Measurements from ENCODE around the gene GRPEL2.

GRPEL2 gene

GRCh38 chr5:149360272-149360671 is 15.0 kb downstream of the GRPEL2 start:
- TF ChIP-seq, protein P1, sequence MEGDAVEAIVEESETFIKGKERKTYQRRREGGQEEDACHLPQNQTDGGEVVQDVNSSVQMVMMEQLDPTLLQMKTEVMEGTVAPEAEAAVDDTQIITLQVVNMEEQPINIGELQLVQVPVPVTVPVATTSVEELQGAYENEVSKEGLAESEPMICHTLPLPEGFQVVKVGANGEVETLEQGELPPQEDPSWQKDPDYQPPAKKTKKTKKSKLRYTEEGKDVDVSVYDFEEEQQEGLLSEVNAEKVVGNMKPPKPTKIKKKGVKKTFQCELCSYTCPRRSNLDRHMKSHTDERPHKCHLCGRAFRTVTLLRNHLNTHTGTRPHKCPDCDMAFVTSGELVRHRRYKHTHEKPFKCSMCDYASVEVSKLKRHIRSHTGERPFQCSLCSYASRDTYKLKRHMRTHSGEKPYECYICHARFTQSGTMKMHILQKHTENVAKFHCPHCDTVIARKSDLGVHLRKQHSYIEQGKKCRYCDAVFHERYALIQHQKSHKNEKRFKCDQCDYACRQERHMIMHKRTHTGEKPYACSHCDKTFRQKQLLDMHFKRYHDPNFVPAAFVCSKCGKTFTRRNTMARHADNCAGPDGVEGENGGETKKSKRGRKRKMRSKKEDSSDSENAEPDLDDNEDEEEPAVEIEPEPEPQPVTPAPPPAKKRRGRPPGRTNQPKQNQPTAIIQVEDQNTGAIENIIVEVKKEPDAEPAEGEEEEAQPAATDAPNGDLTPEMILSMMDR (IDR thresholded peaks at IDR 0.05; ENCODE audit: borderline replicate concordance, insufficient read depth, low read depth, low read length), result no peak
- H3K4me3 ChIP-seq (ENCODE audit: low read depth, low read length), result no peak overlapping the region

DNA sequence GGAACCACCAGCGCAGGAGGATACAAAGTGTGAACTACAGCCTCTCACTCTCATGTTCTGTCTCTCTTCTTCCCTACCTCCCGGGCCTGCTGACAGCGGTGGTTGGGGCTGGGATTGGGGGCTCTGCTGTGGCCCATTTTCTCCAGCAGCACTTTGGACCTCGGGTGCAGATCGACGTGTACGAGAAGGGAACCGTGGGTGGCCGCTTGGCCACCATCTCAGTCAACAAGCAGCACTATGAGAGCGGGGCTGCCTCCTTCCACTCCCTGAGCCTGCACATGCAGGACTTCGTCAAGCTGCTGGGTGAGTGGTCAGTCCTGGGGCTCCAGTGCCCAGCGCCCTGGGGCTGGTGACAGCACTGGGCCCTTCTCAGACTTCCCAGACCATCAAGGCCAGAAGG is 17.2 kb downstream of the GRPEL2 start:
- TF ChIP-seq, protein P1 (IDR thresholded peaks at IDR 0.05; ENCODE audit: borderline replicate concordance, insufficient read depth, low read depth, low read length), result no peak
- H3K4me3 ChIP-seq (ENCODE audit: low read depth, low read length), result no peak overlapping the region

DNA sequence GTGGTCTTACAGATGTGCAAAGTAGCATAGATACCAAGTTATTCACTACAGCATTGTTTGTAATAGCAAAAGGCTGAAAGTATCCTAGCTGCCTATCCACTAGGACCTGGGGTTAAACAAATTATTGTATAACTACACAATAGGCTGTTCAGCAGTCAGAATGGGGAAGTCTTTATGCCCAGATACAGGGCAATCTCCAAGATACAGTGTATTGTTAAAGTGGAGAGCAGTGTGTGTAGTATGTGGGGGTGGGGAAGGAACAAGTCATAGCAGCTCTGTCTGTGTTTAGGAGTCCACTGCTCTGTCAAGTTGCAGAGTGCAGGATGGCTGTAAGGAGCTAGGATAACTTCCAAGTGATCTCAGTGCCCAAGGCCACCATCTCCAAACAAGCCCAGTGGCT is 18.1 kb downstream of the GRPEL2 start:
- TF ChIP-seq, protein P1 (IDR thresholded peaks at IDR 0.05; ENCODE audit: borderline replicate concordance, insufficient read depth, low read depth, low read length), result no peak
- no peak overlapping the region for H3K4me3 ChIP-seq (ENCODE audit: low read depth, low read length)

DNA sequence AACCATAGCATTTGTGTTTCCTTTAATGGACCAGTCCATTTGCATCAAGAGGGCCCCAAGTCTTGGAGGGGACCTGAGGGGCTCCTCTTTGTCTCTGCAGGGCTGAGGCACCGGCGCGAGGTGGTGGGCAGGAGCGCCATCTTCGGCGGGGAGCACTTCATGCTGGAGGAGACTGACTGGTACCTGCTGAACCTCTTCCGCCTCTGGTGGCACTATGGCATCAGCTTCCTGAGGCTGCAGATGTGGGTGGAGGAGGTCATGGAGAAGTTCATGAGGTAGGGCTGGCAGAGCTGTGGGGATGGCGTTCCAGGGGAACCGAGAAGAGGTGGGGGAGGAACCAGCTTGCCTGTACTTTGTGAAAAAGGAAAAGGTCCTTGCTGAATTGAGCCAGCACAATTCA is 18.6 kb downstream of the GRPEL2 start:
- TF ChIP-seq, protein P1 (IDR thresholded peaks at IDR 0.05; ENCODE audit: borderline replicate concordance, insufficient read depth, low read depth, low read length), result no peak
- H3K4me3 ChIP-seq (ENCODE audit: low read depth, low read length), result no peak overlapping the region

DNA sequence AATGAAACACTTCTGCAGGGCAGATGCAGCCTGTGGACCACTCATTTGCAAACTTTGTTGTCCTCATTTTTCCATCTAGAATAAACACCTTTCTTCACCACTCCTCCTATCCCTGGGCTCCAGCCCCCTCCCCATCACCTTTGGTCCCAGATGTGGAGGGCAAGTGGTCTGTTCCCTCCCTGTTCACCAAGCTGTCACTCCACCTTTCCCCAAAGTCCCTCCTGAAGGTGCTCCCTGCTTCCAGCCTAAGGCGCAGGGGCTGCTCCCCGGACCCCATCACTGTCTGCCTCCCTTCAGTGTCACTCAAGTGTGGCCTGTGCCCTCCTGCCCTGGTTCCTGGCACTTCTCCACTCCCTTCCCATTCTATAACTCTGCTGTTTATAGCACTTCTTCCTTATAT is 19.4 kb downstream of the GRPEL2 start:
- TF ChIP-seq, protein P1 (IDR thresholded peaks at IDR 0.05; ENCODE audit: borderline replicate concordance, insufficient read depth, low read depth, low read length), result no peak
- no peak overlapping the region for H3K4me3 ChIP-seq (ENCODE audit: low read depth, low read length)

- TF ChIP-seq, protein P1 (IDR thresholded peaks at IDR 0.05; ENCODE audit: borderline replicate concordance, insufficient read depth, low read depth, low read length), result no peak
Observed at GRCh38 chr5:149365418-149365817, 20.1 kb downstream of the GRPEL2 start.

DNA sequence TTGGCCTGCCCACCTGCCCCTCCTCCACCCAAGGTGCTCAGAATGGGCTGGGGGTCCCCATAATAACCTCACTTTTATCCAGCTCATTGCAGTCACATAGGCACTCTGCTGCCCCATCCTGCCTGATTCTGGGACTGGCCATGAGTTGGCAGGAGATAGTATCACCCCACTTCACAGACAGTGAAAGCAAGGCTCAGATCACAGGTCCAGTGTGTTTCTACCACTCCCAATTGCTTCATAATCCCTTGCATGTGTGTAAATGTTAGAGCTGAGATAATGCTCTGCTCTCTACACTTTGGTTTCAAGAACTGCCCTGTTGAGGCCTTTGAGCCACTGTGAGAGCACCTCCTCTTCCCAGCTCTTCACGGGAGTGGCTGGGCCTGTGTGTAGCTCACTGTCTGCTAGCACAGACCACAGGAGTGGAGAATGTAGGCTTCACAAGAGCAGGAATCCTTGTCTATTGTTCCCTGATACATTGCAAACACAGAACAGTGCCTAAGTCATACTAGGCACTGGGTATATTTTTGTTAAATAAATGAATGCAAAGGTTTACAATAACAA is 20.9 kb downstream of the GRPEL2 start:
- H3K4me3 ChIP-seq (ENCODE audit: low read depth, low read length), result no peak overlapping the region
- TF ChIP-seq, protein P1 (IDR thresholded peaks at IDR 0.05; ENCODE audit: borderline replicate concordance, insufficient read depth, low read depth, low read length), result no peak

More at GRCh38 chr5:149365418-149365817, 20.1 kb downstream of the GRPEL2 start:
- no peak overlapping the region for H3K4me3 ChIP-seq (ENCODE audit: low read depth, low read length)
